ENCODE measurements around the gene LRRC34. TPM values are rescaled to one million over a fixed set of nuclear protein-coding genes. Genes with fewer than 3 reads are reported as not detected.

LRRC34 gene
- total RNA-seq, 1 donor from 2014 or later, result 3.6 TPM

DNA sequence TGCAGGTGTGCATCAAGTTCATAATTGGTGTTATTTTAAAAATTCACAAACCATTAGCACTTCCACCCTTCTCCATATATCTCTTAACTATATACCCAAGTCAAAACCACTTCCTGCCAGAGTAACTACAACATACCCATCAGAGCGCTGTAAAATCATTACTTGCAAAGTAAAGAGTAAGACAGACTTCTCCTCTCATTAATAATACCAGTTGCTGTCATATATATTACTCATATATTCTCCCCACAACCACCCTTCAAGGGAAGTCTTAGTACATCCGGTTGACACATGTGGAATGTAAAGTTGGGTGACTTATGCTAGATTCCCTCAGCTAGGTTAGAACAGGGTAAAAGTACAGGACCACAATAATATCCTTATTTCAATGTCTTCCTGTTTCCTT is 53.4 kb downstream of the LRRC34 start:
- no peak overlapping the region for H3K27ac Mint-ChIP-seq (ENCODE audit: unreplicated experiment)
- peaks cover 3% of the 10 kb centered on the region for H3K36me3 Mint-ChIP-seq (ENCODE audit: unreplicated experiment)
- TF ChIP-seq, protein P1, sequence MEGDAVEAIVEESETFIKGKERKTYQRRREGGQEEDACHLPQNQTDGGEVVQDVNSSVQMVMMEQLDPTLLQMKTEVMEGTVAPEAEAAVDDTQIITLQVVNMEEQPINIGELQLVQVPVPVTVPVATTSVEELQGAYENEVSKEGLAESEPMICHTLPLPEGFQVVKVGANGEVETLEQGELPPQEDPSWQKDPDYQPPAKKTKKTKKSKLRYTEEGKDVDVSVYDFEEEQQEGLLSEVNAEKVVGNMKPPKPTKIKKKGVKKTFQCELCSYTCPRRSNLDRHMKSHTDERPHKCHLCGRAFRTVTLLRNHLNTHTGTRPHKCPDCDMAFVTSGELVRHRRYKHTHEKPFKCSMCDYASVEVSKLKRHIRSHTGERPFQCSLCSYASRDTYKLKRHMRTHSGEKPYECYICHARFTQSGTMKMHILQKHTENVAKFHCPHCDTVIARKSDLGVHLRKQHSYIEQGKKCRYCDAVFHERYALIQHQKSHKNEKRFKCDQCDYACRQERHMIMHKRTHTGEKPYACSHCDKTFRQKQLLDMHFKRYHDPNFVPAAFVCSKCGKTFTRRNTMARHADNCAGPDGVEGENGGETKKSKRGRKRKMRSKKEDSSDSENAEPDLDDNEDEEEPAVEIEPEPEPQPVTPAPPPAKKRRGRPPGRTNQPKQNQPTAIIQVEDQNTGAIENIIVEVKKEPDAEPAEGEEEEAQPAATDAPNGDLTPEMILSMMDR (IDR thresholded peaks at IDR 0.05; ENCODE audit: partially characterized antibody, unreplicated experiment), result no peak
- DNase-seq, result no peak
- peaks cover 2% of the 10 kb centered on the region for H3K27me3 Mint-ChIP-seq (ENCODE audit: unreplicated experiment)
- H3K4me3 Mint-ChIP-seq (ENCODE audit: unreplicated experiment), result no peak overlapping the region
- H3K9me3 Mint-ChIP-seq (ENCODE audit: unreplicated experiment), result peaks cover 4% of the 10 kb centered on the region
- H3K4me1 Mint-ChIP-seq (ENCODE audit: low read depth, unreplicated experiment), result peaks cover 4% of the 10 kb centered on the region

DNA sequence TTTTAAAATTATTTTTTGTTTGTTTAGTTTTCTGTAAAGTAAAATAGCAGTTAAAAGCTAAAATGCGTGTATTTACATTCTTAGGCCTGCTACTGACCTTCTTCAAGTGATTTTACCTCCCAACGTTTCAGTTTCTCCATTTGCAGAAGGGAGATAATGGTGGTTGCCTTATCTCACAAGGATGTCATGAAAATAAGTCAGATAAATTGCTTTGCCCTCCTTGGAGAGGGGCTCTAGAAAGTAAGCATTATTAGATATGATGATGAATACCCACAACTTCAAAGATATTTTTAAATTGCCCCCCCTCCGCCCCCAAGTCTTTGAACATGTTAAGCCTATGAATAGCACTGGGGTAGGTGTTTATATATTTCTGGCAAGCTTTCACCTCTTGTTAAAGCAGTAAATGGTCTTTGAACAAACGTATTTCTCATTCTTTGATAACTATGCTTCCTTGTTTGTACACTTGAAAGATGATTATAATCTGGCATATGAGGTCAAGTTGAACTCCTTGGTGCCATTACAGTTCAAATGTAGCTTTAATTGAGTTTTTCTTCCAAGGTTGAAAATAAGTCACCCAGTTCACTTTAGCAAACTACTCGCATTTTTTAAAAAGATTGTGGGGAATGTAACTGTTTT is 54.2 kb downstream of the LRRC34 start:
- H3K4me3 Mint-ChIP-seq (ENCODE audit: unreplicated experiment), result no peak overlapping the region
- no peak for DNase-seq
- H3K27ac Mint-ChIP-seq (ENCODE audit: unreplicated experiment), result no peak overlapping the region
- H3K36me3 Mint-ChIP-seq (ENCODE audit: unreplicated experiment), result no peaks in the 10 kb centered on the region
- TF ChIP-seq, protein P1 (IDR thresholded peaks at IDR 0.05; ENCODE audit: partially characterized antibody, unreplicated experiment), result no peak
- H3K9me3 Mint-ChIP-seq (ENCODE audit: unreplicated experiment), result peaks cover 2% of the 10 kb centered on the region
- peaks cover 4% of the 10 kb centered on the region for H3K4me1 Mint-ChIP-seq (ENCODE audit: low read depth, unreplicated experiment)
- H3K27me3 Mint-ChIP-seq (ENCODE audit: unreplicated experiment), result no peaks in the 10 kb centered on the region

DNA sequence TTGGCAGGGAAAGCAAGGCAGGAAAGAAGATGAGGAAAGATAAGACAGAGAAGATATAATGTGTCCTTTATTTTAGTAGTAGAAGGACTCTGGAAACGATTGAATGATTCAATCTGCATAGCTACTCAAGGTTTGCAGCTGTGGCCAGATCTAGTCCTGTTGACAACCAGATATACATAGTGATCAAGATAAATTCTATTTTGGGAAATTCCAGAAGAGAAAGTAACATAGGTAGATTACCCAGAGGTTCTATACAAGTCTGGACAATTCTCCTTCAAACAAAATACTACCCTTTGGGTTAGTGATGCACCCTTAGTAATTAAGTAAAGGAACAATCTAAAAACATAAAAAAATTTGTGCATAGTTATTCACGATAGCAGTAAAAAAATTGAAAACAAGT is 57.2 kb downstream of the LRRC34 start:
- Mint-ChIP-seq H3K36me3 (ENCODE audit: unreplicated experiment) (no peaks in the 10 kb centered on the region), H3K4me3 (ENCODE audit: unreplicated experiment) (no peak overlapping the region), H3K9me3 (ENCODE audit: unreplicated experiment) (no peaks in the 10 kb centered on the region), H3K27ac (ENCODE audit: unreplicated experiment) (no peak overlapping the region), H3K4me1 (ENCODE audit: low read depth, unreplicated experiment) (no peaks in the 10 kb centered on the region), H3K27me3 (ENCODE audit: unreplicated experiment) (no peaks in the 10 kb centered on the region)
- no peak for DNase-seq
- TF ChIP-seq, protein P1 (IDR thresholded peaks at IDR 0.05; ENCODE audit: partially characterized antibody, unreplicated experiment), result no peak

DNA sequence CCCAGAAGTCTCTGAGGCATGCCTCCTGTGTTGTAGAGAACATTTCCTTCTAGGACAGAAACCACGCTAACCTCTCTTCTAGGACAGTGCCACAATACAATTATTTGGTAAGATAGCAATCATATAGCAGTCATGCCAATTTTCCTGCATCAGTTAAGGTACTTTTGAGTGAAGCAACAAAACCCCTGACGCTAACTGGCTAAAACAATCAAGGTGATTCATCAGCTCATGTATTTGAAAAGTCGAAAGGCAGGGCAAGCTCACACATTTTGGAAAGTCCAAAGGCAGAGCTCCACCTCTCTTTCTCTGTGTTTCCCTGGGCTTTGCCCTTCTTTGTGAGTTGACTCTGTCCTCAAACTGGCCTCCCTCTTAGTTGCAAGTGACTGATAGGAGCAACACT is 58.0 kb downstream of the LRRC34 start:
- DNase-seq, result no peak
- Mint-ChIP-seq H3K9me3 (ENCODE audit: unreplicated experiment) (no peaks in the 10 kb centered on the region), H3K27ac (ENCODE audit: unreplicated experiment) (no peak overlapping the region), H3K4me3 (ENCODE audit: unreplicated experiment) (no peak overlapping the region), H3K36me3 (ENCODE audit: unreplicated experiment) (no peaks in the 10 kb centered on the region), H3K4me1 (ENCODE audit: low read depth, unreplicated experiment) (no peaks in the 10 kb centered on the region), H3K27me3 (ENCODE audit: unreplicated experiment) (no peaks in the 10 kb centered on the region)
- TF ChIP-seq, protein P1 (IDR thresholded peaks at IDR 0.05; ENCODE audit: partially characterized antibody, unreplicated experiment), result no peak

DNA sequence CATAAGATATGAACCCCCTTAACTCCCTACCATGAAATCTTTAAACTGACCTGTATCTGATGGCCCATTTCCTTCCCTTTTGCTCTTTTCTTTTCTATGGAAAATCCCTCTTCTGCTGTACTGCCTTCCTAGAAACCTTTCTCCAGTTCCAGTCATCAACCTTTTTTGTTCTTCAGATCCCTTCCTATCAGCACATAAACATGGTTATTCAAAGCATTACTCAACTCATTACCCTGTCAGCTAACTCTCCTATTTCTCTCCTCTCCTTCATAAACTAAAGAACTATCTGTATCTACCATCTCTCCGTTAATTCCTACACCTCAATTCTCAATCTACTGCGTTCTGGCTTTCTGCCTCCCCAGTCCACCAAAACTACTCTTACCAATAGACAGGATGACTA is 60.8 kb downstream of the LRRC34 start:
- Mint-ChIP-seq H3K4me3 (ENCODE audit: unreplicated experiment) (no peak overlapping the region), H3K27me3 (ENCODE audit: unreplicated experiment) (no peaks in the 10 kb centered on the region), H3K36me3 (ENCODE audit: unreplicated experiment) (no peaks in the 10 kb centered on the region), H3K27ac (ENCODE audit: unreplicated experiment) (no peak overlapping the region), H3K4me1 (ENCODE audit: low read depth, unreplicated experiment) (no peaks in the 10 kb centered on the region), H3K9me3 (ENCODE audit: unreplicated experiment) (no peaks in the 10 kb centered on the region)
- DNase-seq, result no peak
- TF ChIP-seq, protein P1 (IDR thresholded peaks at IDR 0.05; ENCODE audit: partially characterized antibody, unreplicated experiment), result no peak
